Stimulated activated naive CD8-positive, alpha-beta T cell treated with anti-CD3 and anti-CD28 coated beads, Interleukin-15, Interleukin-2, amounts not matched to agents 100 ng/mL and 50 ng/mL, for 24 hours (primary cell): ENCODE measurements around the gene COL4A5.

Experiments
- H3K27ac Mint-ChIP-seq: one replicate; pipeline ENCODE4 v1.8.0; 2021; ENCODE audit warnings: mild to moderate bottlenecking, mixed read lengths
- H3K27me3 Mint-ChIP-seq: one replicate; pipeline ENCODE4 v1.8.0; 2021; ENCODE audit warnings: mixed read lengths
- H3K36me3 Mint-ChIP-seq: one replicate; pipeline ENCODE4 v1.8.0; 2021; ENCODE audit warnings: low read depth, mixed read lengths
- H3K4me1 Mint-ChIP-seq: one replicate; pipeline ENCODE4 v1.8.0; 2021; ENCODE audit warnings: low read depth, mixed read lengths
- H3K4me3 Mint-ChIP-seq: one replicate; pipeline ENCODE4 v1.8.0; 2021; ENCODE audit warnings: mild to moderate bottlenecking, mixed read lengths
- H3K9me3 Mint-ChIP-seq: one replicate; pipeline ENCODE4 v1.8.0; 2021; ENCODE audit warnings: mixed read lengths

COL4A5 gene

DNA sequence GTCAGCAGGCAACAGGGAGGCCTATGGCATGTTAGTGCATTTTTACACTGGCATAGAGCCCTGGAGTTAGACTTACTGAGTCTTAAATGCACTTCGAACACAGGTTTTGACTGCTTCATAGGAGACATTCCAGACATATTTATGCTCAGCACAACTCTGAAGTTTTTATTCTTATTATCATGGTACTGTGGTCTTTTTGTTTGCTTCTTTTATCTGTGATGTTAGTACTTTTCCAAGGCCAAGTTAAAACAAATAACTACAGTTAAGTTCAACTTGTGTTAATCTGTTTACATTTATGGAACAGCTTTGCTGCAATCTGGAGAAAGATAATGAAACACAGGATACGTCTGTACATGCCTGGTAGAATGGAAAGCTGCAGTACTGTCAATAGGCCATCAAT is 76.5 kb downstream of the COL4A5 start:
- Mint-ChIP-seq H3K27me3 (no peaks in the 10 kb centered on the region), H3K4me1 (no peaks in the 10 kb centered on the region), H3K9me3 (no peaks in the 10 kb centered on the region), H3K36me3 (no peaks in the 10 kb centered on the region), H3K27ac (no peak overlapping the region), H3K4me3 (no peak overlapping the region)

DNA sequence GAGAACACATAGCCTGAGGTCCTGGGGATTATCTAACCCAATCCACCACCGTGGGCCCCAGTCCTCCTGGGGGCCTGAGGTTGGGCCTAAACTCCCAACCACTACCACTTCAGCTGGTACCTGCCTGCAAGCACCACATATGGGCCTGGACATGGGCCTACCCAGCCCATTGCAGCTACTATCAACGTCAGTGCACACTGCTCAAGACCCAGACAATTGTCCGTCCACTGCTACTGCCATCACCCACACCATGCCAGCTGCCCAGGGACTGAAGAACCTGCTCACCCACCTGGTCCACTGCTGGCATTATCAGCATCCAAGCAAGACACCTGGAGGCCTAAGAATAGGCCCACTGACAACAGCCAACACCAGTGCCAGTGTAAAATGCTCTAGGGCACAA is 88.1 kb downstream of the COL4A5 start:
- no peak overlapping the region for H3K27ac Mint-ChIP-seq
- no peak overlapping the region for H3K4me3 Mint-ChIP-seq
- no peaks in the 10 kb centered on the region for H3K36me3 Mint-ChIP-seq
- H3K9me3 Mint-ChIP-seq, result no peaks in the 10 kb centered on the region
- H3K4me1 Mint-ChIP-seq, result no peaks in the 10 kb centered on the region
- H3K27me3 Mint-ChIP-seq, result no peaks in the 10 kb centered on the region

GRCh38 chrX:108537005-108537404 is 97.4 kb downstream of the COL4A5 start:
- Mint-ChIP-seq H3K9me3 (no peaks in the 10 kb centered on the region), H3K27ac (no peak overlapping the region), H3K4me1 (no peaks in the 10 kb centered on the region), H3K27me3 (no peaks in the 10 kb centered on the region), H3K4me3 (no peak overlapping the region), H3K36me3 (no peaks in the 10 kb centered on the region)

DNA sequence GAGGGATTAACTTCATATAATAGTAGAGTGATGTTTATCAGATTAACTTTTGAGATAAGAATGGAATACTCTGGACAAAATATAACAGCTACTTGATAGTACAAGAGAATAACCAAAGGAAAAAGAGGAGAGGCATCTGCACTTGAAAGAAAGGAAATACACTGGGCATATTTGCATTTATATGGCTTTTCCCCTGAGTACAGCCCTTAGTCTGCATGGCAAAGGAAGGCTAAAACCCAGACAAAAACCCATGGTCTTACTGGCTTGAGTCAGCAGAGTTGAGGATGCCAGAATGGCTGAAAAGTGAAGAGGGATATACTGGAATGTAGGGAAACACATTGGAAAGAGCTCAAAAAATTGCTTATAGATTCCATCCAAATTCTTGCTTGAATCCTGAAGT is 101.6 kb downstream of the COL4A5 start:
- Mint-ChIP-seq H3K27me3 (no peaks in the 10 kb centered on the region), H3K4me3 (no peak overlapping the region), H3K4me1 (no peaks in the 10 kb centered on the region), H3K9me3 (no peaks in the 10 kb centered on the region), H3K36me3 (no peaks in the 10 kb centered on the region), H3K27ac (no peak overlapping the region)

GRCh38 chrX:108557580-108557979 is 117.9 kb downstream of the COL4A5 start:
- H3K9me3 Mint-ChIP-seq, result no peaks in the 10 kb centered on the region
- no peaks in the 10 kb centered on the region for H3K4me1 Mint-ChIP-seq
- H3K36me3 Mint-ChIP-seq, result no peaks in the 10 kb centered on the region
- no peak overlapping the region for H3K4me3 Mint-ChIP-seq
- H3K27ac Mint-ChIP-seq, result no peak overlapping the region
- no peaks in the 10 kb centered on the region for H3K27me3 Mint-ChIP-seq

DNA sequence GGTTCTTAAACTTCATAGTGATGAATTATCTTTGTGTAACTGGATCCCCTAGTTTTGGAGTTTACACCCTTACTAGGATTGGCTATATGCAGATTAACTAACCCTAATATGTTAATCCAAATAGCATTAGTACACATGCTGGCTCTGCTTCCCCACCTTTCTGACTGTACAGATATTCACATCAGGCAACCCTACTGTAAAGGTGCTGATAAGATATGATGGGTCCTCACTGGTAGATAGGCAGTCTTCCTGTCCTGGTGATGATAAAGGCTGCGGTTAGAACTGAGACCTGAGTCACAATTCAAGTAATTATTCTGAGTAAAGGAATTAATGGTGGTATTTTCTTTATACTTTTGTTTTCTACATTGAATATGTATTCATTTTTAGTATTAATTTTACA is 118.6 kb downstream of the COL4A5 start:
- Mint-ChIP-seq H3K4me3 (no peak overlapping the region), H3K27me3 (no peaks in the 10 kb centered on the region), H3K9me3 (no peaks in the 10 kb centered on the region), H3K4me1 (no peaks in the 10 kb centered on the region), H3K27ac (no peak overlapping the region), H3K36me3 (no peaks in the 10 kb centered on the region)

DNA sequence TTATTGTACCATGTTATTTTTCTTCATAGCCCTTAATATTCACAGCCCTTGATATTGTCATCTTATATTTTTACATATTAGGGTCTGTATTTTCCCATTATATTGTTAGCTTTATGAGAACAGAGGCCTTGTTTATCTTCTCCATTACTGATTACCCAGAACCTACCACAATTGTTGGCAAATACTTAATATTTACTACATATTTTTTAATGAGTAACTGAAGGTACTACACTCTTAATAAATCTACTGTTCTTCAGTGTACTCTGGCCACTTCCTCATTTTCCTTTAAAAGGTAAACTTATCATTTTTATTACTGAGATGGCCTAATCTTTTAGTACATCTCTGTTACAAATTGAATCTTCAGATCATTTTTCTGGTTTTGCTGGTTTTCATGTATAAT is 133.5 kb downstream of the COL4A5 start:
- Mint-ChIP-seq H3K36me3 (no peaks in the 10 kb centered on the region), H3K4me3 (no peak overlapping the region), H3K27ac (no peak overlapping the region), H3K27me3 (no peaks in the 10 kb centered on the region), H3K9me3 (no peaks in the 10 kb centered on the region), H3K4me1 (no peaks in the 10 kb centered on the region)

DNA sequence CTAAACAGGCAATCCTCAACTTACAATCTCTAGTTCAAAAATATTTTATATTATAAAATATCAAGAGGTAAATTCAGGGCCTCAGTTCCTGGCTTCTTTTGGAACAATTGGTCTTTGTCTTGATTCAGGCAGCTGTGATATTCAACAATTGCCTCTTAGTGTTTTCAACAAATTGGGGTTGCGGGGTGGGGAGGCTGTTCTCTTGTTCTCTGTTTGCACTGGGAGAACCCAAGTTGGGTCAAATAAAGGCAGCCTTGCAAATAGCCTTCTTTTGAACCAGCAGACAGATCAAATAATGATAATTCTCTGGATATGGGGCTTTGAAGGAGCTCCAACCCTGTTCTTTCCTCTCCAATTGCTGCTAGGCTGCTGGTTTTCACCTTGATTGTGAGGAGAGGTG is 142.5 kb downstream of the COL4A5 start:
- Mint-ChIP-seq H3K36me3 (no peaks in the 10 kb centered on the region), H3K4me3 (no peak overlapping the region), H3K27ac (no peak overlapping the region)

GRCh38 chrX:108584617-108585211 is 145.1 kb downstream of the COL4A5 start:
- Mint-ChIP-seq H3K27me3 (no peaks in the 10 kb centered on the region), H3K9me3 (no peaks in the 10 kb centered on the region), H3K4me3 (no peak overlapping the region), H3K4me1 (no peaks in the 10 kb centered on the region), H3K36me3 (no peaks in the 10 kb centered on the region), H3K27ac (no peak overlapping the region)

More for the DNA sequence above, 142.5 kb downstream of the COL4A5 start:
- Mint-ChIP-seq H3K27me3 (no peaks in the 10 kb centered on the region), H3K9me3 (no peaks in the 10 kb centered on the region), H3K4me1 (no peaks in the 10 kb centered on the region)

DNA sequence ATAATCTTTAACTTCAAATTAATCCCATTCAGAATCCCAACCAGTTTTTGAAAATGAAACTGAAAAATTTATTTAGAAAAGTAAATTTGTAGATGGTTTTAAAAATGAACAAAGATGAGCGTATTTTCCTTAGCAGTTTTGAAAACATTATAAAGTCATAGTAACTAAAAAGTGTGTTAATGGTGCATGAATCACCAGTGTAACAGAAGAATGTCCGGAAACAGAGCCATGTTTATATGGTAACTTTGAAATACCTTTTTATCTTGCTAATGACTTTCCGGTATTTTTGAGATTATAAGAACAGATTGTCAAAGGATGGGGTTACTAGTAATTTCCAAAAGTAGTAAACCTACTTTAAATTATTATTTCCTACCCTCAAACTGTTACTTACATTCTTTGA is 150.9 kb downstream of the COL4A5 start:
- no peak overlapping the region for H3K27ac Mint-ChIP-seq
- H3K27me3 Mint-ChIP-seq, result no peaks in the 10 kb centered on the region
- no peak overlapping the region for H3K4me3 Mint-ChIP-seq
- no peaks in the 10 kb centered on the region for H3K4me1 Mint-ChIP-seq
- no peaks in the 10 kb centered on the region for H3K36me3 Mint-ChIP-seq
- peaks cover 10% of the 10 kb centered on the region for H3K9me3 Mint-ChIP-seq

DNA sequence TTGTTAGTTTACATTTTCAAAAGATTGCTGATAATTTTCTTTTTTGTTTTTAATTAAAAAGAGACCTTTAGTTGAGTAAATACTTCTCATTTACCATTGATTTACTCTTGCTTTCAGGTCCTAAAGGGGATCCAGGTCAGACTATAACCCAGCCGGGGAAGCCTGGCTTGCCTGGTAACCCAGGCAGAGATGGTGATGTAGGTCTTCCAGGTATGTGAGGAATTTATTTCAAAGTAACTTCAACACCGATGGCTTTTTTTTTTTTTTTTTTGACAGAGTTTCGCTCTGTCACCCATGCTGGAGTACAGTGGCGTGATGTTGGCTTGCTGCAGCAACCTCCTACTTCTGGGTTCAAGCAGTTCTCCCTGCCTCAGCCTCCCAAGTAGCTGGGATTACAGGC is 161.6 kb downstream of the COL4A5 start:
- Mint-ChIP-seq H3K27ac (no peak overlapping the region), H3K4me1 (no peaks in the 10 kb centered on the region), H3K4me3 (no peak overlapping the region), H3K9me3 (no peaks in the 10 kb centered on the region), H3K27me3 (no peaks in the 10 kb centered on the region), H3K36me3 (no peaks in the 10 kb centered on the region)

DNA sequence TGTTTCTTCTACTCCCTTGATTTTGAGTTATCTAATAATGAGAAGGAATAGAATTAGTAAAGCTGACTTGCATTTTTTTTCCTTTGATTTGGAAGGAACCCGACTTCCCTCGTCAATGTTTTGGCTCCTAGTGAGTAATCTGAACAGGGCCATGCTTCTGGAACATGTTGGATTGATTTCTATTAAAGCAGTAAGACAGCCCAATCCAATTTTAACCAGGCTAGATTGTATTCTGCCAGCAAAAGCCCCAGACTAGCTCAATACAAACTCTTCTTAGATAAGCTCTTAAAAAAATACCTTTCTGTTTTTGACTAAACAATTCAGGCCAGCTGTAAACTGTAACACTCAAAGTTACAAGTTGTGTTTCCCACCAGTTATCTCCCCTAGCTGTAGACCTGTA is 170.5 kb downstream of the COL4A5 start:
- Mint-ChIP-seq H3K36me3 (no peaks in the 10 kb centered on the region), H3K4me1 (no peaks in the 10 kb centered on the region), H3K27ac (no peak overlapping the region), H3K4me3 (no peak overlapping the region), H3K9me3 (no peaks in the 10 kb centered on the region), H3K27me3 (no peaks in the 10 kb centered on the region)

- Mint-ChIP-seq H3K36me3 (no peaks in the 10 kb centered on the region), H3K4me1 (no peaks in the 10 kb centered on the region), H3K27ac (no peak overlapping the region), H3K27me3 (no peaks in the 10 kb centered on the region), H3K4me3 (no peak overlapping the region), H3K9me3 (no peaks in the 10 kb centered on the region)
These were observed 175.0 kb downstream of the COL4A5 start for GRCh38 chrX:108614616-108615015.

DNA sequence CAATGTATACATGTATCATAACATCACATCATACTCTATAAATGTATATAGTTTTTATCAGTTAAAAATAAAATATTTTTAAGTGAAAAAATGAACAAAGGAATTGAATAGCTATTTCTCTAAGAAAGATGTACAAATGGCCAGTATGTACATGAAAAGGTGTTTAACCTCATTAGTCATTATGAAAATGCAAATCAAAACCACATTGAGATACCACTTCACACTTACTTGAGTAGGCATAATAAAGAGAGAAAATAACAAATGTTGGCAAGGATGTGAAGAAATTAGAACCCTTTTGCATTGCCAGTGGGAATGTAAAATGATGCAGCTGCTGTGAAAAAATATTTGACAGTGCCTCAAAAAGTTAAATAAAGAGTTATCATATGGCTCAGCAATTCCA is 201.2 kb downstream of the COL4A5 start:
- Mint-ChIP-seq H3K36me3 (no peaks in the 10 kb centered on the region), H3K27ac (no peak overlapping the region), H3K4me1 (no peaks in the 10 kb centered on the region)

DNA sequence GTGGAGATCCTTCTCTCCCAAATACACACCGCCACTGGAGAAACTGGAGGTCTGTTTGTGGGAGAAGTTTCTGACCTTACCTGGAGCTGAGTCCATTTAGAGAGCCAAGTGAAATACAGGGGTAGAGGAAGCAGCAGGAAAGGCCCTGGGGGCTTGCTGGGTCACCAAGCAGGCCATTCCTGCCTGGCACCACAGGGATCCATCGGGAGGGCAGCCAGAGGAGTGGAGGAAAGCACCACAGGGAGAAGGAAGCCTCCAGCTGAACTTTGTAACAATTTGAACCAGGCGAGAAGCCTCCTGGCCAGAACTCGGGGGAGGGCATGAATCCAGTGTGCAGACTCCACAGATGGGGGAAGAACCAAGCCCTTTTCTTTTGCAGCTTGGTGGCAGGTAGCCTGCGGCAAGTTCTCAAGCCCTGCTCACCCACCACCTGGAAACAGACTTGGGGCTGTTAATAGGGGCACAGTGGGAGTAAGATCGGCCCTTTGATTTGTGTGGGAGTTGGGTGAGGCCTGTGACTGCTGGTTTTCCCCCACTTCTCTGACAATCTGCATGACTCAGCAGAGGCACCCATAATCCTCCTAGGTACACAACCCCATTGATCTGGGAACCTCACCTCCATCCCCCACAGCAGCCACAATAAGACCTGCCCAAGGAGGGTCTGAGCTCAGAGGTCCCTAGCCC is 202.1 kb downstream of the COL4A5 start:
- Mint-ChIP-seq H3K9me3 (peaks cover 4% of the 10 kb centered on the region), H3K27me3 (no peaks in the 10 kb centered on the region), H3K36me3 (no peaks in the 10 kb centered on the region), H3K4me3 (no peak overlapping the region), H3K27ac (no peak overlapping the region), H3K4me1 (no peaks in the 10 kb centered on the region)

More for the DNA sequence above, 201.2 kb downstream of the COL4A5 start:
- H3K9me3 Mint-ChIP-seq, result peaks cover 4% of the 10 kb centered on the region
- no peaks in the 10 kb centered on the region for H3K27me3 Mint-ChIP-seq
- H3K4me3 Mint-ChIP-seq, result no peak overlapping the region

- no peak overlapping the region for H3K27ac Mint-ChIP-seq
- H3K27me3 Mint-ChIP-seq, result no peaks in the 10 kb centered on the region
- peaks cover 4% of the 10 kb centered on the region for H3K9me3 Mint-ChIP-seq
- H3K4me1 Mint-ChIP-seq, result no peaks in the 10 kb centered on the region
- no peaks in the 10 kb centered on the region for H3K36me3 Mint-ChIP-seq
- H3K4me3 Mint-ChIP-seq, result no peak overlapping the region
These were observed 202.6 kb downstream of the COL4A5 start for GRCh38 chrX:108642273-108642628.
